ENCODE measurements around the gene TNXB. TPM values are rescaled to one million over a fixed set of nuclear protein-coding genes. Genes with fewer than 3 reads are reported as not detected.
"Not testable (repeated sequence)": the region's sequence is repeated elsewhere in the genome, so short reads cannot be mapped to it uniquely, and the experiment has no call there.

The TNXB gene
- total RNA-seq, 1 experiment from 2014 or later, result 2.7 TPM

DNA sequence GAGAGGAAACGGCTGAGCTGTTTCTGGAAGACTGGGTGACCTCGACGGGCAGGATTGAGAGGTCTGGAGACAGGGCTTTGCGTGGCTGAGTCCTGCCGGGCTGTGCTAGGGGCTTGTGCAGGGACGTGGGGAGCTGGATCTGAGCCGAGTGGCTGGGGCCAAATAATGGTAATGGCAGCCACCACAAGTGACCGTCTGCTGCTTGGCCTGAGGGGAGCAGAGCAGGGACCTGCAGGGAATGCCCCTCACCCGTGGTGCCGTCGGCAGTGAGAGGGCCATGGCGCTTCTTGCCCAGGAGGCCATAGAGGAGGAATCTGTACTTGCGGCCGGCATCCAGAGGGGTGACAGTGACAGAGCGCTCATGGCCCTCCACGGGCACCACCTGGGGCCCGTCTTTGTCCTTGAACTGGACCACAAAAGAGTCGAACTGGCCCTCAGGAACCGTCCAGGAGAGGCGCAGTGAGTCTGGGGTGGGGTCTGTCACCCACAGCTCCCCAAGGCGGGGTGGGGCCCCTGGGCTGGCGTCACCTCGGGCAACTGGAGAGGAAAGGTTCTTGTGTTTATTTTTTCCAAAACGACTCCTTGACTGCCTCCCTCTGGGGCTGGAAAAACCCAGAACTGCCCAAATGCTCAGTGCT, 39.1 kb downstream of the TNXB start:
- Histone ChIP-seq H3K4me3 (ENCODE audit: low read depth, low read length) (no peak overlapping the region), H3K9me3 (no peaks in the 10 kb centered on the region), H3K27me3 (replicated peaks; ENCODE audit: control insufficient read depth, insufficient read depth, low read length) (no peaks in the 10 kb centered on the region), H3K36me3 (ENCODE audit: control insufficient read depth, insufficient read depth, low read length) (no peaks in the 10 kb centered on the region), H3K4me1 (no peaks in the 10 kb centered on the region)
- Mint-ChIP-seq H3K27ac (ENCODE audit: unreplicated experiment) (no peak overlapping the region), H3K27me3 (ENCODE audit: insufficient read depth, unreplicated experiment) (no peaks in the 10 kb centered on the region), H3K4me3 (ENCODE audit: unreplicated experiment) (no peak overlapping the region), H3K9me3 (ENCODE audit: unreplicated experiment) (no peaks in the 10 kb centered on the region), H3K36me3 (ENCODE audit: insufficient read depth, unreplicated experiment) (no peaks in the 10 kb centered on the region), H3K4me1 (ENCODE audit: low read depth, unreplicated experiment) (no peaks in the 10 kb centered on the region)
- no peak for TF ChIP-seq CTCF (IDR thresholded peaks at IDR 0.05; ENCODE audit: insufficient read depth in 1 of 2, low read depth in 1 of 2, low read length in 1 of 2, severe bottlenecking in 1 of 2, unreplicated experiment in 1 of 2)
- BruUV-seq (replicated peaks), result no TSS peak
- no peak for DNase-seq
- POLR2A ChIA-PET, result no interaction called here
- CTCF ChIA-PET, result no interaction called here
- intact Hi-C loops (cut with micrococcal nuclease; ENCODE audit: unreplicated experiment), result no loop called here

DNA sequence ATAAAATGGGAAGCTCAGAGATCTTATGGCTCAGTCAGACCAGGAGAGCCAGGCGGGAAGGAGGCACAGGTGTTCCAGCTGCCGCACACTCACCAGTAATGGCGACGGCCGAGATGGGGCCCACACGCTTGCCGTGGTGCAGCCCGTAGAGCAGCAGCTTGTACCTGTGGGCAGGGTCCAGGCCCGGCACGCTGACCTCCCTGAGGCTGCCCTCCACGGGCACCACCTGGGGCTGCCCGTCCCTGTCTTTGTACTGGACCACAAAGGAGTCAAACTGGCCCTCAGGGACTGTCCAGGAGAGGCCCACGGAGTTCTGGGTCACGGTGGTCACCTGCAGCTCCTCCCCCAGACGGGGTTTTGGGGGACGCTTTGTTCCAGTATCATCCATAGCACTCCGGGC, 39.7 kb downstream of the TNXB start:
- Histone ChIP-seq H3K36me3 (ENCODE audit: control insufficient read depth, insufficient read depth, low read length) (no peaks in the 10 kb centered on the region), H3K4me3 (ENCODE audit: low read depth, low read length) (no peak overlapping the region), H3K27me3 (replicated peaks; ENCODE audit: control insufficient read depth, insufficient read depth, low read length) (no peaks in the 10 kb centered on the region), H3K4me1 (no peaks in the 10 kb centered on the region), H3K9me3 (no peaks in the 10 kb centered on the region)
- intact Hi-C loops (cut with micrococcal nuclease; ENCODE audit: unreplicated experiment), result no loop called here
- H3K4me3 Mint-ChIP-seq (ENCODE audit: unreplicated experiment), result no peak overlapping the region
- no peaks in the 10 kb centered on the region for H3K27me3 Mint-ChIP-seq (ENCODE audit: insufficient read depth, unreplicated experiment)
- BruUV-seq (replicated peaks), result no TSS peak
- TF ChIP-seq CTCF (IDR thresholded peaks at IDR 0.05; ENCODE audit: insufficient read depth in 1 of 2, low read depth in 1 of 2, low read length in 1 of 2, severe bottlenecking in 1 of 2, unreplicated experiment in 1 of 2), result no peak
- no peaks in the 10 kb centered on the region for H3K36me3 Mint-ChIP-seq (ENCODE audit: insufficient read depth, unreplicated experiment)
- H3K9me3 Mint-ChIP-seq (ENCODE audit: unreplicated experiment), result no peaks in the 10 kb centered on the region
- no peak for DNase-seq
- ChIA-PET POLR2A (no interaction called here), CTCF (no interaction called here)
- no peaks in the 10 kb centered on the region for H3K4me1 Mint-ChIP-seq (ENCODE audit: low read depth, unreplicated experiment)
- no peak overlapping the region for H3K27ac Mint-ChIP-seq (ENCODE audit: unreplicated experiment)

DNA sequence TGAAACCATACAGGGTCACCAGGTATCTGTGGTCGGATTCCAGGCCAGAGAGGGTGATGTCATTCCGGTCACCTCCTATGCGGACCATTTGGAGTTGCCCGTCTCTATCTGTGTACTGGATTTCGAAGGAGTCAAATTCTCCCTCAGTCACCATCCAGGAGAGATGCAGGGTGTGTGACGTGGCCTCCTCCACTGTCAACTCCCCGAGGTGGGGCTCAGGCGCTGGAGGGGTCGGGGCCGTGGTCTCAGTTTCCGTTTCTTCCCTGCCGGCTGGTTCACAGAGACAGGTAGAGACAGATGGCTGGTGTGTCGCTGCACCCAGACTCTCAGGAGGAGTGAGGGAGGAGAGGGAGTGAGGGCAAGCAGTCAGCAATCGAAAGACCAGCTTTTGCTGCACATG, 40.3 kb downstream of the TNXB start:
- BruUV-seq (replicated peaks), result no TSS peak
- Histone ChIP-seq H3K4me1 (no peaks in the 10 kb centered on the region), H3K27me3 (replicated peaks; ENCODE audit: control insufficient read depth, insufficient read depth, low read length) (no peaks in the 10 kb centered on the region), H3K4me3 (ENCODE audit: low read depth, low read length) (no peak overlapping the region), H3K9me3 (no peaks in the 10 kb centered on the region), H3K36me3 (ENCODE audit: control insufficient read depth, insufficient read depth, low read length) (no peaks in the 10 kb centered on the region)
- no peak overlapping the region for H3K27ac Mint-ChIP-seq (ENCODE audit: unreplicated experiment)
- intact Hi-C loops (cut with micrococcal nuclease; ENCODE audit: unreplicated experiment), result no loop called here
- no peaks in the 10 kb centered on the region for H3K27me3 Mint-ChIP-seq (ENCODE audit: insufficient read depth, unreplicated experiment)
- no peaks in the 10 kb centered on the region for H3K4me1 Mint-ChIP-seq (ENCODE audit: low read depth, unreplicated experiment)
- ChIA-PET CTCF (no interaction called here), POLR2A (interaction anchor here (0.6 kb wide), 1 partner anchor 327 kb away, joined by 9 read pairs; no protein-coding TSS in a partner anchor)
- DNase-seq, result no peak
- H3K9me3 Mint-ChIP-seq (ENCODE audit: unreplicated experiment), result no peaks in the 10 kb centered on the region
- no peak overlapping the region for H3K4me3 Mint-ChIP-seq (ENCODE audit: unreplicated experiment)
- no peaks in the 10 kb centered on the region for H3K36me3 Mint-ChIP-seq (ENCODE audit: insufficient read depth, unreplicated experiment)
- no peak for TF ChIP-seq CTCF (IDR thresholded peaks at IDR 0.05; ENCODE audit: insufficient read depth in 1 of 2, low read depth in 1 of 2, low read length in 1 of 2, severe bottlenecking in 1 of 2, unreplicated experiment in 1 of 2)

GRCh38 chr6:32068315-32068714, 40.8 kb downstream of the TNXB start:
- H3K4me3 Mint-ChIP-seq (ENCODE audit: unreplicated experiment); H3K4me1 ChIP-seq; H3K27ac Mint-ChIP-seq (ENCODE audit: unreplicated experiment); BruUV-seq (replicated peaks); POLR2A ChIA-PET; H3K27me3 ChIP-seq (replicated peaks; ENCODE audit: control insufficient read depth, insufficient read depth, low read length); H3K36me3 ChIP-seq (ENCODE audit: control insufficient read depth, insufficient read depth, low read length); H3K9me3 ChIP-seq; H3K36me3 Mint-ChIP-seq (ENCODE audit: insufficient read depth, unreplicated experiment); CTCF ChIA-PET; intact Hi-C loops (cut with micrococcal nuclease; ENCODE audit: unreplicated experiment); H3K4me3 ChIP-seq (ENCODE audit: low read depth, low read length); H3K4me1 Mint-ChIP-seq (ENCODE audit: low read depth, unreplicated experiment); DNase-seq; H3K9me3 Mint-ChIP-seq (ENCODE audit: unreplicated experiment); H3K27me3 Mint-ChIP-seq (ENCODE audit: insufficient read depth, unreplicated experiment): not testable (repeated sequence)

GRCh38 chr6:32067521-32067920, 41.6 kb downstream of the TNXB start:
- H3K36me3 Mint-ChIP-seq (ENCODE audit: insufficient read depth, unreplicated experiment); H3K36me3 ChIP-seq (ENCODE audit: control insufficient read depth, insufficient read depth, low read length); DNase-seq; H3K9me3 ChIP-seq; H3K27me3 ChIP-seq (replicated peaks; ENCODE audit: control insufficient read depth, insufficient read depth, low read length); H3K9me3 Mint-ChIP-seq (ENCODE audit: unreplicated experiment); H3K27ac Mint-ChIP-seq (ENCODE audit: unreplicated experiment); H3K4me1 Mint-ChIP-seq (ENCODE audit: low read depth, unreplicated experiment); CTCF ChIA-PET; BruUV-seq (replicated peaks); intact Hi-C loops (cut with micrococcal nuclease; ENCODE audit: unreplicated experiment); H3K4me3 Mint-ChIP-seq (ENCODE audit: unreplicated experiment); H3K4me3 ChIP-seq (ENCODE audit: low read depth, low read length); POLR2A ChIA-PET; H3K27me3 Mint-ChIP-seq (ENCODE audit: insufficient read depth, unreplicated experiment); H3K4me1 ChIP-seq: not testable (repeated sequence)

Measured in Caco-2 (cell line).